ENCODE measurements around the gene NPHP4. TPM values are rescaled to one million over a fixed set of nuclear protein-coding genes. Genes with fewer than 3 reads are reported as not detected.

Gene NPHP4
- polyA plus RNA-seq, 3 donors from 2014 or later, result 0.59 to 1.4 (median 1.00) TPM

DNA sequence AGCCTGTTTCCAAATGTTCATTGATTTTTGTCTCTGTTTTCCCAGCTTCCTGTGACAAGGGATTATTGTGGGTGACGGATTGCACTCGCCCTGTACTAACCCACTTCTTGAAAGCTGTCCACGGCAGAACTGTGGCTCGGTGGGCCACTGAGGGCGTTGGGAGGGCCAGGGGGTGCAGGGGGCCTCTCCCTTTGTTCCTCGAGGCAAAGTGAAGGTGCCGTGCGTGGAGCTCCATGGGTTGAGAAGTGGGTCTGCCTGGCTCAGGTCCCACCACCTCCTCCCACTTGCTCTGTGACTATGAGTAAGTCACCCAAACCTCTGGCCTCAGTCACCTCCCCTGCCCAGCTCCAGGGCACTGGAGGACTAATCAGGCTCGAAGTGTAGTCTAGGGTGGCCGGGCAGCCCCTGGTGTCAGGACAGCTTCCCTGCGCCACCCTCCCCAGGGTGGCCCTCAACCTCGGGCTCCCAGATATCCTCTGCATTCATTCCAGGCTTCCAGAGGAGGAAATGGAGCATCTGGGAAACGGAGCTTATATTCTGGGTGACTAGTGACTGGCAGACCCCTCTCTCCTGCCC, 148.6 kb downstream of the NPHP4 start:
- no peak for DNase-seq
- Mint-ChIP-seq H3K36me3 (no peaks in the 10 kb centered on the region), H3K27me3 (ENCODE audit: low read depth in 3 of 3) (peaks cover 2 to 8% (median 4%) of the 10 kb centered on the region in 3 donors), H3K4me1 (no peaks in the 10 kb centered on the region), H3K4me3 (no peak overlapping the region), H3K27ac (no peak overlapping the region), H3K9me3 (no peaks in the 10 kb centered on the region)

DNA sequence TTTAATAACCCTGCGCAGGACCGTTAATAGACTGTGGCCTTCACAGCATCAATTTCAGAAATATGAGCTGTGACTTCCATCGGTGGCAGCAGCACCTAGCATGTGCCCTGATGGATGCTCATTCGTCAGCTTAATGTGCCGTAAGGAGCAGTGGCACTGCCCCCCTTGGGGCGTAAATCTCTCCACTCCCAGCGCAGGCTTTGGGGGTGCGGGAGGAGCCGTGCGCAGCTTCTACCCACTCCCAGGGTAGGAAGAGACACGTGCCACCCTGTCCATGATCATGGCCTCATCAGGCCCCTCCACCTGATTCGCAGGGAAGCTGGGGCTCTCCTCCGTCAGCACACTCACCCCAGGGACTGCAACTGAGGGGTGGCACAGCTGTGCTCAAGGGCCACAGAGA, 149.5 kb downstream of the NPHP4 start:
- Mint-ChIP-seq H3K4me1 (no peaks in the 10 kb centered on the region), H3K4me3 (no peak overlapping the region)
- no peak for DNase-seq

DNA sequence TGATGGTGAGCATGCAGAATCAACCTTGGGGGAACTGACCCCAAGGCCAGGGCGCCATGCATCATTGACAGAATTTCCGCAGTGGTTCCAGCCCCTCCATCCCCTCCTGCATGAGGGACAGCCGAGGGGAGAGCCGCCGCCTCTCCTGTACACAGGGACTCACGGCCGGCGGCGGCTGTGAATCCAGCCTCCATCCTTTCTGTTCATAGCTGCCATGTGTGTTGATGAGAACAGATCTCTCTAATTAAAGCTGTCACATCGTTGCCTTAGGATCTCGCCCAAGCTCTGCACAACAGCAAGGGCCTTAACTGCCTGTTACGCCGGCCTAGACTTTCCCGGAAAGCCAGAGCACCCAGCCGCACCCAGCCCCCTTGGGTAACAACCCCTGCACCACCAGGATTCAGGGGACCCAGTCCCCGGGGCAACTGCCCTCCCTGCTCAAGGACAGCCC, 151.6 kb downstream of the NPHP4 start:
- no peak for DNase-seq
- no peak overlapping the region for H3K4me3 Mint-ChIP-seq
- H3K4me1 Mint-ChIP-seq, result no peaks in the 10 kb centered on the region
- H3K27me3 Mint-ChIP-seq (ENCODE audit: low read depth in 3 of 3), result peaks cover 0 to 5% (median 2%) of the 10 kb centered on the region in 3 donors
- no peaks in the 10 kb centered on the region for H3K36me3 Mint-ChIP-seq
- no peaks in the 10 kb centered on the region for H3K9me3 Mint-ChIP-seq
- H3K27ac Mint-ChIP-seq, result no peak overlapping the region

More for the DNA sequence above, 149.5 kb downstream of the NPHP4 start:
- Mint-ChIP-seq H3K36me3 (no peaks in the 10 kb centered on the region), H3K27me3 (ENCODE audit: low read depth in 3 of 3) (peaks cover 2 to 5% (median 3%) of the 10 kb centered on the region in 3 donors), H3K27ac (no peak overlapping the region), H3K9me3 (no peaks in the 10 kb centered on the region)

DNA sequence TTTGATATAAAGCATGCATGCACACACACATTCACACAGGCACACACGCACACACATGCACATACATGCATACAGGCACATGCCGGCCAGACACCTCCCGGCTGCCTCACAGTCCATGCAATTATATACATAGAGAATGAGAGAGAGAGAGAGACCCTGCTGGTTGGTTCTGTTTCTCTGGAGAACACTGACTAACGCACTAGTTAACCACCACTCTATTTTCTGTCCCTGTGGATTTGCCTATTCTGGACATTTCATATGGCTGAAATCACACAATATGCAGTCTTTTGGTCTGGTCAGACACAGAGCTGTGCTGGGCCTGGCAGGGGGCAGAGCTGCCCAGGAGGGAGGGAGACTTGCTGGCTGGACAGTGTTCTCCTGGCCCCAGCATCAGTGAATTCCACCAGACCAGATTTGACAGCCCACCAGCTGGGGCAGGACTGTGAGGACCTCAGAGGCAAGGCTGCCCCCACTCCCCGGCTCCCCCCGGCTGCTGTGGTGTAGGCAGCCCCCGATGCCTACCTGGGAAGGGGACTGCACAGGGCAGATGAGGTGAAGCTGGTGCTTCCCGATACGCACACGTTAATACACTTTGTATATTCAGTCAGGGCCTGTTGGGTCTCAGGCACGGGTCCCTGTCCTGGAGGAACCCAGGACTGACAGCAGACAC, 152.2 kb downstream of the NPHP4 start:
- no peak overlapping the region for H3K27ac Mint-ChIP-seq

DNA sequence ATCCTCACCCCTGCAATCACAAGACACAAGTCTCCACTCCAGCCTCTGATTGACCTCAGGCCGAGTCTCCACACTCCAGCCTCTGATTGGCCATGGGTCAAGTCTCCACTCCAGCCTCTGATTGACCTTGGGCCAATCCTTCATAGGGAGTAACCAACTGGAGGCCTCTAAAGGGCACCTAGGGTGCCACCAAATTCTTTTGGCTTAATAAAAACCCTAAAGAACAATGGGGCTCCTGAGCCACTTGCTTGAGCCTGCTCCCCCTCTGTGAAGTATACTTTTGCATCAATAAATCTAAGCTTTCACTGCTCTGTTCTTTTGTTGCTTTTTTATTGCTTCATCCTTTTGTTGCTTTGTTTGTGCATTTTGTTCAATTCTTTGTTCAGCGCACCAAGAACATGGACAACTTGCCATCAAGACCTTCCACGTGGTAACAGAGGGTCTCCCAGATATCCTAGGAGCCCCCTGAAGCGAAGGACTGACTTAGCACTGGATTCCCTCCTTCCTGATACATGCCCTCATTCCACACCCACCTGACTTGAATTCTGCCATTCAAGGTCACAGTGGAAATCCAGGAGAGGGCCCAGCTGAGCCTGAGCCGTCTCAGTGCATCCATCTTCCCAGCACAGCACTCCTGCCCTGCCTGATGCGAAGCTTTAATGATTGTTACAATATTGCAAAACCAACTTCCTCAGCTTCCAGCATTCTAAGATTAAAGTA, 152.9 kb downstream of the NPHP4 start:
- no peak overlapping the region for H3K4me3 Mint-ChIP-seq
- no peaks in the 10 kb centered on the region for H3K36me3 Mint-ChIP-seq
- H3K27ac Mint-ChIP-seq, result no peak overlapping the region
- H3K9me3 Mint-ChIP-seq, result no peaks in the 10 kb centered on the region
- no peaks in the 10 kb centered on the region for H3K4me1 Mint-ChIP-seq
- H3K27me3 Mint-ChIP-seq (ENCODE audit: low read depth in 3 of 3), result peaks cover 0 to 5% (median 2%) of the 10 kb centered on the region in 3 donors
- DNase-seq, result no peak

More for the DNA sequence above, 152.2 kb downstream of the NPHP4 start:
- Mint-ChIP-seq H3K4me3 (no peak overlapping the region), H3K27me3 (ENCODE audit: low read depth in 3 of 3) (peaks cover 0 to 5% (median 2%) of the 10 kb centered on the region in 3 donors), H3K9me3 (no peaks in the 10 kb centered on the region), H3K4me1 (no peaks in the 10 kb centered on the region), H3K36me3 (no peaks in the 10 kb centered on the region)
- DNase-seq, result no peak

DNA sequence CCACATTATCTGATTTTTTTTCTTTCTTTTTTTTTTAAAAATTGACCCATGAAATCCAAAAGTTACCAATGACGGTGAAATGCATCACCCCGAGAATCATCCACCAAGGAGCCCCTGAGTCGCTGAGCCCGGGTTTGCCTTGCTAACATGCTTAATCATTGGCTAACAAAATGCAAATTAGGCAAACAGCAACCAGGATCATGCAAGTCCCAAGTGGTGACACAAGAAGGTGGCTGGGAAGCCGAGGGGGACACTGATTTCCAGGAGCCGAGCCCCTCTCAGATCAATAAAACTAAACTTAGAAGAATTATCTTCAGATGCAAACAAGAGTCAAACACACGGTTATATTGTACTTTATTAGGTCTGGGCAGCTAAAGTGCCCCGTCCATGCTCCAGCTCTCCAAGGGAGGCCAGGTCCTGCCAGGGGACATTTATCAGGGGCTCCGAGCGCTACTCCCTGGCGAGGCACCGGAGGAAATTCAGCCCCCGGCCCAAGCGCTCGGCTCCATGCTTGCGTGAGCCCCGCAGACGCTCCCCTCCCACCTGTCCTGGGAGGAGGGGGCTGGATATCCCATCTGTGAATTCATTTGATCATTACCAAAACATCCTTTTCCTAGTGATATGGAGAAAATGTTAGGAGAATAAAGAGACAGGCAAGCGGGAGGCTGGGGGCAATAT, 154.1 kb downstream of the NPHP4 start:
- no peaks in the 10 kb centered on the region for H3K36me3 Mint-ChIP-seq
- H3K27me3 Mint-ChIP-seq (ENCODE audit: low read depth in 3 of 3), result peaks cover 0 to 5% (median 2%) of the 10 kb centered on the region in 3 donors

DNA sequence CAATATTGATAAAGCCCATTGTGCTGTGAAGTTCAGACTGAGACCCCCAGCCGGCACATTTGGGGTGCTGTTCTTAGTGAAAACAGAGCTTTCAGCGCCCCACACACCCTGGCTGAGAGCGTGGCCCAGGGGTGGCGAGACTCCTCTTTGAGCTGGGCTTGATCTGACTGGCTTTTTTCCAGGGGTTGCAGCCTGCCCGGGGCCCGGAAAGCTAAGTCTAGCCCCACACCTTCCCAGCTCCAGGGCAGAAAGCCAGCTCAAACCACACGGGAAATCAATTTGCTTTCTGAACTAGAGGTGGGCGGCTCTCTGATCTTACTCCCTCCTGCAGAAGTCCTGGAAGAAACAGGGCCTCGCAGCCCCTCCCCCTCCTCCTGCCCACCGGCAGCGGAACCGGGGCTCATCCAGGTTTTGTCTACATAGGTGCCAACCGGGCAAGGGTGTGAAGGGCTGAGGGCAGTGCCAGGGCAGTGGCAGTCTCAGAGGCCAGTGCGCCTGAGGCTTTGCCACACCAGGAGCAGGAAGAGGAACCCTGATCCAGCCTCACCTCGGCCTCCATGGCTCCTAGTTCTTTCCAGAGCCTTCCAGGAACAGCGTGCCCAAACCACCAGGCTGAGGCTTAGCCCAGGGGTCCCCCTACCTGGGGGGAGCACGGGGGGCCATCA, 155.3 kb downstream of the NPHP4 start:
- Mint-ChIP-seq H3K27ac (no peak overlapping the region), H3K9me3 (no peaks in the 10 kb centered on the region), H3K4me1 (no peaks in the 10 kb centered on the region), H3K36me3 (no peaks in the 10 kb centered on the region), H3K27me3 (ENCODE audit: low read depth in 3 of 3) (peaks cover 0 to 5% (median 2%) of the 10 kb centered on the region in 3 donors), H3K4me3 (no peak overlapping the region)
- DNase-seq, result no peak

More for the DNA sequence above, 154.1 kb downstream of the NPHP4 start:
- Mint-ChIP-seq H3K27ac (no peak overlapping the region), H3K4me3 (no peak overlapping the region), H3K9me3 (no peaks in the 10 kb centered on the region), H3K4me1 (no peaks in the 10 kb centered on the region)
- no peak for DNase-seq

DNA sequence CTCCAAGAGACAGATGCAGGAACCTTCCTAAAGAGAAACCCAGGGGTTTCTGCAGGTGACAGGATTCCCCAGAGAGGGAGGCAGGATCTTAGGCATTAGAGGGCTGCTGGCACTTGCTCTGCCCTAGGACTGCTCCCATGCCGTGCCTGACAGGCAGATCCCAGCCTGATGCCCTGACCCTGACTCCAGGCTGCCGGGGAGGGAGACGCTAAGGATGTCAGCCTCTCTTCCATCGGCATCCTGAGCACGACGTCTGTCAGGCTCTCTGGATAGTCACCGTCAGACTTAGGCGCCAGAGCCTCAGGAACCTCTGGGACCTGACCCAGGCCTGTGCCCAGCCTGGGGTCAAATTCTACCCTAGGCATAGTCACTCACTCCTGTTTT, 157.1 kb downstream of the NPHP4 start:
- Mint-ChIP-seq H3K4me3 (no peak overlapping the region), H3K36me3 (no peaks in the 10 kb centered on the region), H3K4me1 (no peaks in the 10 kb centered on the region), H3K27ac (no peak overlapping the region), H3K9me3 (no peaks in the 10 kb centered on the region), H3K27me3 (ENCODE audit: low read depth in 3 of 3) (peaks cover 0 to 5% (median 2%) of the 10 kb centered on the region in 3 donors)
- DNase-seq, result no peak

DNA sequence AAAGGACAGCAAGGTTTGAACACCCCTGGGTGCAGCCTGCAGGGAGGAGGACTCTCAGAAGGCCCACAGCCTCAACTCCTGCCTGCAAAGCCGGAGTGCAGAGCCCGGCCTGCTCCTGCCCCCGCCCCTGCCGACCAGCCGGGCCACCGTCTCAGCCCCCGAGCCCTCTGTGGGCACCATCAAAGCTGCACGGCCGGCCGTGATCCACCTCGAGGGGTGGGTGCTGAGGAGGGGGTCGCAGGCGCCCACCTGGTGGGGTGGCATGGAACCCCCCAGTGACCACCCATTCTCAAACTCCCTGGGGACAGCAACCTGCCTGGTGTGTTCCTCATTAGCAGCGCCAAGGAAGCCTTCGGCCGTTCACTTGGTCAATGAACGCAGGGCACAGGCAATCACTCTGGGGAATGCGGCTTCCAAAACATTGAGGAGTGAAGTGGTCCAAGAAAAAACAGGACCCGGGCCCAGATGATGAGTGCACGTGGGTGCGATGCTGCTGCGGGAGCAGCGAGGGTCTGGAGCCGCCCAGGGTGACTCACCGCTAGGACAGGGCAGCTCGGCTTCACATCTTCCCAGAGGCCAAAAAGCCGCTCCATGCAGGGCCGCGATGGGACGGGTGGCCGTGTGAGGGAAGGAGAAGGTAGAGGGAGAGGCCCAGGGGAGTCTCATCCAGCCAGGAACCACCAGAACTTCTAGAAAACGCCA, 157.6 kb downstream of the NPHP4 start:
- DNase-seq, result no peak
- no peaks in the 10 kb centered on the region for H3K36me3 Mint-ChIP-seq

DNA sequence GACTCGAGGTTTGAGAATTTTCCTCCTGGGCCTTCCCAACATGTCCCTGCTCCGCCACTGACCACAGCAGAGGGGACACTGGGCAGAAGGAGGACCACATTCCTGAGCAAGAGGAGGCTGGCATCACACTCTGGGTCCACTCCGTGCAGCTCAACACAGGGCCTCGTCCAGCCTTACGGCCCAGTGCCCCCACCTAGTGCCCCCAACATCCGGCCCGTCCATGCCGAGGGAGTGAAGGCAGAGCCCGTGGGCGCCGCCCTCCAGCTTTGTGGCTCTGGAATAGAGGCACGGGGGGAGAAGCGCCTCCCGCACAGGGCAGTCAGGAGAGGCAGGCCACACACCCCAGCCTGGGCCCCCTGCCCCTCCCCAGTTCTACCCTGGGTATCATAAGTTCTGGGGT, 158.3 kb downstream of the NPHP4 start:
- Mint-ChIP-seq H3K4me3 (no peak overlapping the region), H3K4me1 (no peaks in the 10 kb centered on the region), H3K27me3 (ENCODE audit: low read depth in 3 of 3) (peaks cover 0 to 2% (median 2%) of the 10 kb centered on the region in 3 donors), H3K27ac (no peak overlapping the region), H3K36me3 (no peaks in the 10 kb centered on the region), H3K9me3 (no peaks in the 10 kb centered on the region)
- DNase-seq, result no peak

More for the DNA sequence above, 157.6 kb downstream of the NPHP4 start:
- H3K9me3 Mint-ChIP-seq, result no peaks in the 10 kb centered on the region
- no peak overlapping the region for H3K27ac Mint-ChIP-seq
- peaks cover 0 to 3% (median 2%) of the 10 kb centered on the region in 3 donors for H3K27me3 Mint-ChIP-seq (ENCODE audit: low read depth in 3 of 3)
- no peak overlapping the region for H3K4me3 Mint-ChIP-seq
- no peaks in the 10 kb centered on the region for H3K4me1 Mint-ChIP-seq

DNA sequence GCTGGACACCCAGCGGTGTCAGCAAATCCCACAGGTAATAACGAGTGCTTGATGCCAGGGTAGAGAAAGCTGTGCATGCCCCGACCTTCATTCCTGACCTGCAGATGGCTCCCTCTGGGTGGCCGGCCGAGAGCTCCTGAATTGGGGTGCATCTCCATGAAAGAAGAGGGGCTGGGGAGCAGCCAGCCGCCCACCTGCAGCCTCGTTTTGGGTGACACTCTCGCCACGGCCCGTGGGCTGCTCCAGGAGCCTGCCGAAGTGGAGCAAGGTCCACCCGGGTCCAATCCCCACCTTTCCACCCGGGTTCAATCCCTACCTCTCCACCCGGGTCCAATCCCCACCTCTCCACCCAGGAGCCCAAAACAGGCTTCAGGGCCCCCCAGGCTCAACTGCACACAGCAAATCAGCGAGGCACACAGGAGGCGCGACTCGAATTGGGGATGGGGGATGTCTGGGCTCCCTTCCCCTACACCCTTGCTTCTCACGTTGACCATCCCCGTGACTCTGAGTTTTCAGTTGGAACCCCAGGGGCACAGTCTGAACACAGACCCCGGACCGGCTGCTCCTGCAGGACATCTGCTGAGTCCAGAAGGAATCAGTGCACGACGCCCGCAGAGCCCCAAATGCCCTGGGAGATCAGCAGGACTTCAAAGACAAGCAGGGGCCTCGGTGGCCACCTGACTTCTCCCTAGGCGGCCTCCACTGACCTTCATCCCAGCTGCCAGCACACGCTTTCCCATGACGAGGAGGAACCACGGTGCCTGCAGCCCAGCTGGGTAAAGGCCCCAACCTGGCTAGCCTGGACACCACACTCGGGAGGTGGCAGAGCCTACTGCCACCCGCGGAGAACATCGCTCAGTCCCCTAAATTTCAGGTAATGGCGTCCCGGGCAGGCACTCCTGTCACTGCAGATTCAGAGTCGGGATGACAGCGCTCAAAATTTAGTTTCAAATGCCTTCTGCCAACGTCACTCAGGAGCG, 159.0 kb downstream of the NPHP4 start:
- Mint-ChIP-seq H3K36me3 (no peaks in the 10 kb centered on the region), H3K4me3 (no peak overlapping the region), H3K4me1 (no peaks in the 10 kb centered on the region), H3K27ac (no peak overlapping the region), H3K27me3 (ENCODE audit: low read depth in 3 of 3) (peaks cover 0 to 2% (median 0%) of the 10 kb centered on the region in 3 donors), H3K9me3 (no peaks in the 10 kb centered on the region)
- DNase-seq, result no peak

DNA sequence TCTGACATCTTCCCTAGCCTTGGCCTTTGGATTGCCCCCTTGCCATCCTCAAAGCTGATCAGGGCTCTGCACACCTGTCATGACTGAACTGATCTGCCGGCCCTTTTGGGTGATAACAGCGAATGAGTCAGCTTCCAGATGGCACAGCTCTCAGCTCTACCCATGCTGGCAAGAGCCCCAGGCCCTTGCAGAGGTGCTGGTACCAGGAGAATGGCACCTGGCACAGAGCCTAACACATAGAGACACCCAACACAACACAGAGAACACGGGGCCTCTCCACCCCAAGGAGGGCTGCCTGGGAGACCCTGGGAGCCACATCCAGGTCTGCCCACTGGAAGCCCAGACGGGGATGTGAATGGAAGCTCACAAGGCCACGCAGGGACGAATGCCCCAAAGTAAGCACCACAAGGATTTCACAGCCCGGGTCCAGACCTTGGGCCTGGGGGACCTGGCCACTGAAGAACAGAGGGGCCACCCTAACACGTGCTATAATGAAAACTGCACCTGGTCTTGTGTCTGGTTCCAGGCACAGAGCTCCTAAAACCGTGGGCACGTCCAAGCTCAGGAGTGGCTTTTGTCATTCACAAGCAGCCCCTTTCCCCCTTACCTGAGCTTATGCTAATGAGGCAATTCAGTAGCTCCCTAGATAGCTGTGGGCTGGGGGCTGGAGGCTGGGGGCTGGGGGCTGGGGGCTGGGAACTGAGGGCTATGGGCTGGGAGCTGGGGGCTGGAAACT, 160.5 kb downstream of the NPHP4 start:
- Mint-ChIP-seq H3K4me1 (no peaks in the 10 kb centered on the region), H3K9me3 (no peaks in the 10 kb centered on the region), H3K4me3 (no peak overlapping the region), H3K36me3 (no peaks in the 10 kb centered on the region), H3K27ac (no peak overlapping the region), H3K27me3 (ENCODE audit: low read depth in 3 of 3) (peaks cover 0 to 2% (median 2%) of the 10 kb centered on the region in 3 donors)
- no peak for DNase-seq

Data from immature natural killer cell (primary cell).